ENCODE results near the gene GOLGA8N.

- TF ChIP-seq CTCF (IDR thresholded peaks at IDR 0.05): no peak
- TF ChIP-seq POLR2A (IDR thresholded peaks at IDR 0.05): no peak
These were observed 43.8 kb downstream of the GOLGA8N start for GRCh38 chr15:32636908-32637567.
